Kidney (tissue), 14 donors: Measurements from ENCODE around the gene CCDC201. TPM values are rescaled to one million over a fixed set of nuclear protein-coding genes. Genes with fewer than 3 reads are reported as not detected.

ENCODE experiments used
- DNase-seq, 5 donors: peaks; one replicate each; pipeline ENCODE4 v3.0.0-alpha.2; 2013 to 2020
- FAIRE-seq: peaks from 2 replicates; lab custom pipeline; 2012; peaks lifted over from hg19 to GRCh38; lab: Jason Lieb, UNC
- H3K27ac ChIP-seq, 2 donors: one replicate each; pipeline ENCODE4 v1.7.0; 2013; ENCODE audit warnings: low read depth in 2 of 2, low read length in 2 of 2, inconsistent platforms in 1 of 2
- H3K27me3 ChIP-seq: one replicate; pipeline ENCODE4 v1.7.1; 2013; ENCODE audit warnings: low read length, inconsistent platforms; ENCODE audit not compliant: control insufficient read depth, insufficient read depth
- H3K36me3 ChIP-seq, 3 donors: one replicate each; pipeline versions ENCODE4 v1.7.0 to v1.7.1; 2013; ENCODE audit warnings: low read length in 3 of 3, control low read depth in 1 of 3, inconsistent platforms in 1 of 3; ENCODE audit not compliant: insufficient read depth in 3 of 3, control insufficient read depth in 2 of 3
- H3K4me1 ChIP-seq, 3 donors: one replicate each; pipeline versions ENCODE4 v1.7.0 to v1.7.1; 2013; ENCODE audit warnings: low read length in 3 of 3, inconsistent platforms in 1 of 3, low read depth in 1 of 3; ENCODE audit not compliant: control insufficient read depth in 2 of 3, insufficient read depth in 2 of 3
- H3K4me3 ChIP-seq, 3 donors: one replicate each; pipeline versions ENCODE4 v1.7.0 to v1.8.1; 2013; ENCODE audit warnings: low read length in 3 of 3, control low read depth in 1 of 3, inconsistent platforms in 1 of 3
- H3K9ac ChIP-seq, 3 donors: one replicate each; pipeline versions ENCODE4 v1.7.0 to v1.7.1; 2013; ENCODE audit warnings: low read length in 3 of 3, control low read depth in 1 of 3, inconsistent platforms in 1 of 3
- H3K9me3 ChIP-seq, 3 donors: one replicate each; pipeline versions ENCODE4 v1.7.0 to v1.7.1; 2013; ENCODE audit warnings: low read length in 3 of 3, control low read depth in 1 of 3, inconsistent platforms in 1 of 3; ENCODE audit not compliant: control insufficient read depth in 2 of 3, insufficient read depth in 1 of 3
- CTCF ChIP-seq: IDR thresholded peaks from 3 replicates; pipeline ENCODE4 v1.5.1; 2012; ENCODE audit warnings: mild to moderate bottlenecking, moderate library complexity, borderline replicate concordance; ENCODE audit not compliant: insufficient read depth; ENCODE audit errors: extremely low read depth
- intact Hi-C: fragments of 100-400 bp; cut with DNase I; formaldehyde crosslinking; loops from one replicate; pipeline ENCODE4 v1.11.1; 2022
- polyA plus RNA-seq: library from polyadenylated mRNA; stranded (reverse); fragments of 350-450 nt; fragmentation: Illumina TruSeq; extraction: RNeasy Lipid Tissue Mini Kit (QIAGEN cat#74804); gene quantifications from one replicate; pipeline ENCODE4 v1.2.3, GENCODE V29; 2014; ENCODE audit warnings: low read depth, low replicate concordance; ENCODE audit not compliant: insufficient read depth
- total RNA-seq: library from RNA; stranded (reverse); fragmentation: NEBNext Ultra II Directional; extraction: Animal tissue kit (Norgen Biotek cat#: 25700); gene quantifications from one replicate; pipeline ENCODE4 v1.2.1, GENCODE V29; 2021
- donor health status: control.
- donor health status: control.
- donor health status: control.
- donor health status: control.
- donor health status: control.
- donor health status: DM: yes; HTN: yes; CAD: no.
- donor health status: Normal renal cell carcinoma (clear cell type).

The CCDC201 gene
- total and polyA plus RNA-seq, 2 donors from 2014 or later: not detected

GRCh38 chr7:45869426-45869825 lies 3.5 kb downstream of the CCDC201 start:
- FAIRE-seq (no peak), DNase-seq (no peak)
- intact Hi-C loops: loop anchor here (10.0 kb wide), 1 partner anchor 715 kb away; the partner anchor contains the start of gene RAMP3
- Histone ChIP-seq H3K4me1 (no peaks in the 10 kb centered on the region), H3K4me3 (no peak overlapping the region), H3K9me3 (no peaks in the 10 kb centered on the region), H3K9ac (no peak overlapping the region), H3K36me3 (no peaks in the 10 kb centered on the region), H3K27me3 (no peaks in the 10 kb centered on the region), H3K27ac (no peak overlapping the region)
- no peak for TF ChIP-seq CTCF

GRCh38 chr7:45867471-45867870 lies 5.4 kb downstream of the CCDC201 start:
- H3K27me3 ChIP-seq: no peaks in the 10 kb centered on the region

GRCh38 chr7:45865594-45866410 lies 7.1 kb downstream of the CCDC201 start:
- Histone ChIP-seq H3K4me3 (no peak overlapping the region), H3K27ac (no peak overlapping the region), H3K9me3 (no peaks in the 10 kb centered on the region), H3K9ac (no peak overlapping the region), H3K27me3 (no peaks in the 10 kb centered on the region), H3K4me1 (no peaks in the 10 kb centered on the region), H3K36me3 (no peaks in the 10 kb centered on the region)
- no peak for DNase-seq
- TF ChIP-seq CTCF: no peak
- intact Hi-C loops: loop anchor here (10.0 kb wide), 1 partner anchor 711 kb away; the partner anchor contains the start of gene RAMP3
- FAIRE-seq: no peak

More at GRCh38 chr7:45867471-45867870, 5.4 kb downstream of the CCDC201 start:
- no peaks in the 10 kb centered on the region for H3K4me1 ChIP-seq
- H3K4me3 ChIP-seq: no peak overlapping the region
- no peak for TF ChIP-seq CTCF
- intact Hi-C loops: loop anchor here (10.0 kb wide), 1 partner anchor 713 kb away; the partner anchor contains the start of gene RAMP3
- no peak overlapping the region for H3K27ac ChIP-seq
- DNase-seq (no peak), FAIRE-seq (no peak)
- no peak overlapping the region for H3K9ac ChIP-seq
- no peaks in the 10 kb centered on the region for H3K36me3 ChIP-seq
- no peaks in the 10 kb centered on the region for H3K9me3 ChIP-seq
